GM19351 (cell line): ENCODE results near the gene SEMG2.

ENCODE experiments used
- ATAC-seq: cut with Tn5 transposase; IDR thresholded peaks from one replicate; pipeline ENCODE4 v1.9.1; 2021; ENCODE audit warnings: mild to moderate bottlenecking, moderate library complexity; ENCODE audit not compliant: unreplicated experiment

SEMG2 gene

GRCh38 chr20:45226287-45226686 lies 5.1 kb downstream of the SEMG2 start:
- no peak for ATAC-seq

DNA sequence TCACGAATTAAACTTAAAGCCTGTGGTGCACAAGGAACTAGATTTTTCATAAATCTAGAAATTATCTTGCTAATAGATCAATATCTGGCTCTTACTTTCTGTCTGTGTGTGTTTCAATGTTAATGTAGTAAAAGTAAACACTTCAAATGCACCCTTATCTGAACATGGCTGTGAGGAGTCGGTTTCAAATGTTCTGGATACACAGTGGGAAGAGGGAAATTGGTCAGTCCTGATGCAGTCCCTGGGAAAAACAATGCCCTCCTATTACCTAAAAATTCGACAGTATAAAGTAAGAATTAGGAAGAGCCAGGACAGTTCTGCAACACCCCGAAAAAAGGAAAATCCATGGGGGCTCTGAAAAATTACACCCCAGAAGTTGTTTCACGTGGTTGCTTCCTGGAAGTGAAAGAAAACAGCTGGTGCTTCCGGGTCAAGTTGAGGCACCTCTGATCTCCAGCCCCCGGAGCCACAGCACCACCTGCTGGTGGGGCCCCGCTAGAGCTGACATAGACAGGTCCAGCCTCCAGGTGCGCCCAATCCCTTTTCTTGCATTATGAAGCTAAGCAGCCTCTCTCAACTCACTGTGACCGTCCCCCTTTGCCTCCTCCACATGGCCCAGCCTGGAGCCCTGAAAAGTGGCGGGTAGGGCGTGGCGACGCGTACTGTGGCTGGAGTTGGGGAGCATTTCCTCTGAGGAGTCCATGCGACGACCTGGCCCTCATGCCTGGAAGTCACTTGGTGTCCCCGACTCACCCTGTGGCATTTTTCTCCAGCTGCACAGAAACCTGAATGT lies 8.3 kb downstream of the SEMG2 start:
- no peak for ATAC-seq

- ATAC-seq = no peak
Observed at GRCh38 chr20:45230631-45231030, 9.5 kb downstream of the SEMG2 start.

DNA sequence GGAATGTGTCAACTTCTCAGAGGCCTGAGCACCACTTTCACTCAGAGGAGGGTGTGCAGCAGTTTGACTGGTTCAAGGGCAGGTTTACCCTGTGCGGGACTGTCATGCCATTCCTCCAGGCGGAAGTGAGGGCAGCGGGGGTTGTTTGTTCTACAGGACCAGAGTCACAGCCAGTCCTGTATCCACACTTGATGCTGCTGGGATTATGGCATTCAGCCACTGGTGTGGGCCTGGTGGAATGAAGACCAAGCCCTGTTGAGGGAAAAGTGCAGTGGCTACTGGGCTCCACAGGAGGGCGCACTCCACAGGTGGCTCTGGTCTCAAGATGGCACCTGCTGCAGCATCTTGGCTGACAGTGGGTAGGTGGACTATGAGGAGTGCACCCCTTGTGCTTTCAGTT lies 14.8 kb downstream of the SEMG2 start:
- ATAC-seq = no peak

DNA sequence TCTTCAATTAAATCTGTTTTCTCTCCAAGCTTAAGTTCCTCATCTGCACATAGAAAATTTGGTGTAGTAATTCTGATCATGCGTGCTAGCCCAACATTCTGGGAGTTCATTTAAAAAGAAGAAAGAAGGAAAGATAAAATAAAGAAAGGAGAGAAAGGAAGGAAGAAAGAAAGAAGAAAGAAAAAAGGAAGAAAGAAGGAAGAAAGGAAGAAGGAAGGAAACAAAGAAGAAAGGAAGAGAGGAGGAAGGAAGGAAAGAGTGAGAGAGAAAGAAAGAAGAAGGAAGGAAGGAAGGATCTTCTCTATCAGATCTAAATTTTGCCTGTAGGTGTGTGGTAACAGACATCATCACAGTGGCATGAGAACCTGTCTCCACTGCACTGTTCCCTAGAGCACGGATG lies 17.0 kb downstream of the SEMG2 start:
- ATAC-seq = no peak

DNA sequence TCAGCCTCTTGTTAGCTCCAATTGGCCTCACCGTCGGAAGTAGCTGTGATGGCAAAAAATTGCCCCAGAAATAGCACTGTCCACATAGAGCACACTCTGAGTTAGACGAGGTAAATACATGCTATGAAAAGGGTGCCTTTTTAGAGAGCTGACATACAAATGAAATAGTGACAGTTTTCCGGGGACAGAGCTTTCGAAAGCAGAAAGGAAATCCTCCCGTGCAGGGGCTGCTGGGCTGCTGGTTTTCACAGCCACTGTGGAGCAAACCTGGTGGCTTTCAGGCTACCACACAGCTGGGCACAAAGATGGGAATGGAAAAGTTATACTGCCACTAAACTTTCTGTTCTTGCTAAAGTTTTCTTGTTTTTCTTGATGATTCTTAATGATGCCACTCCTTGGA lies 24.9 kb downstream of the SEMG2 start:
- ATAC-seq = no peak

DNA sequence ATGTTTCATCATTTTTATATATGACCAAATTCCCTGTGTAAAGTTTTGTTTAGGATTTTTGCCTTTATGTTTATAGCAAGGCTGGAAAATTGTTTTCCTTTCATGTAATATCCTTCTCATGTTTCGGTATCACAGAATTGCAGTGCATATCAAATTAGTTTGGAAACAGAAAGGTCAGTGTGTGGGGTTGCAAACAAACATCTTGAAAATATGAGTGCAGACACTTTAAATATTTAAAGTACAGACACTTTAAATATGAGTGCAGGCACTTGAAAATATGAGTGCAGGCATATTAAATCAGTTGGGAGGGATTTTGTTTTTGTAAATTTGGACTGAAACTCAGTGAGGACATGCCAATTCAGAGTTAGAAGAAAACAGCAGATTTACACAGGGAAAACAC lies 26.7 kb downstream of the SEMG2 start:
- no peak for ATAC-seq

GRCh38 chr20:45248609-45249008 lies 27.4 kb downstream of the SEMG2 start:
- ATAC-seq = no peak

- no peak for ATAC-seq
Observed at GRCh38 chr20:45251884-45252560, 30.8 kb downstream of the SEMG2 start.

DNA sequence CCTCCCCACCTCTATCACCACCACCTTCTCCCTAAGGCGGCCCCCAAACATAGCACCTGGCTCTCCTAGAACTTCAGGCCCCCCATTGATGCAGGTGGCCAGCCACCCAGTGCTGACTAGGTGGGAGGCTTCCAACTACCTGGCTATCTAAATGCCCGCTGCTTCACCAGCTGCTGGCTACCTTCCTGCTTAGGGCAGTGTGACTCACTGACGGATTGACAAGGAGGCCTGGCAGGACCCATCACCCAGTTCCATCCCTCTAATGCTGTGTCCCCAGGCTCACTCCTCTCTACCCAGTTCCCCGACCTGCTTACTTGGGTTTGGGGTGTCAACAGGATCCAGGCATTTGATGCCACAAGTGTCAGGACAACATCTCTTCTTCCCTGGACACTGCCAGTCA lies 32.1 kb downstream of the SEMG2 start:
- no peak for ATAC-seq

- no peak for ATAC-seq
Observed at GRCh38 chr20:45254383-45255262, 33.5 kb downstream of the SEMG2 start, which contains the start of gene SLPI. SLPI (minus strand) TSS chr20:45254564; CDS start chr20:45254543, 21 bp downstream.

DNA sequence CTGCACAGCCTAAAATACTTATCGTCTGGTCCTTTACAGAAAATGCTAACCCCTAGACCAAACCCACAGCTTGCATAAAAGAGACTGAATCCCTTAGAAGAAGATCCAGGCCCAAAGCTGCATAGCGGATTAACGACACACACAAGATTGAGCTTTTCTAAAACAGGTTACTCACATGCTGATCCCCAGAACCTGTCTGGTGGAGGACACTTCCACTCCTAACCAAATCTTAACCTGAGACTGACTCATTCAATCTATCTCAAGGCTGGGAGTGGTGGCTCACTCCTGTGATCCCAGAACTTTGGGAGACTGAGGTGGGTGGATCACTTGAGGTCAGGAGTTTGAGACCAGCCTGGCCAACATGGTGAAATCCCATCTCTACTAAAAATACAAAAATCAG lies 36.0 kb downstream of the SEMG2 start:
- no peak for ATAC-seq

DNA sequence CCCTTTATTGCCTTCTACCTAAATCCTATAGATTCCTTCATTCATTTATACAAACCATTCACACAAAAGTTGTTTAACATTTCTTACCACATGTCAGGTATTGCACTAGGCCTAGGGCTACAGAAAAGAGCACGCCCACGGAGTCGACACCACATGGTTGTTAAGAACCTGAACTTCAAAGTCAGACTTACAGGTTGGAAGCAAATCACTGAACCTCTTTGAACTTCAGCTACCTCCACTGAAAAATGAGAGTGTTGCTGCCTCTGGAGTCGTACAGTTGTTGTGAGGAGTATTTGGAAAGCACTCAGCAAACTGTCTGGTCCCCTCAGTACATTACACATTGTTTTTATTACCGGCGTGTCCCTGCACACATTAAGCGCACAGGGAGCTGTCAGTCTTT lies 36.5 kb downstream of the SEMG2 start:
- no peak for ATAC-seq

DNA sequence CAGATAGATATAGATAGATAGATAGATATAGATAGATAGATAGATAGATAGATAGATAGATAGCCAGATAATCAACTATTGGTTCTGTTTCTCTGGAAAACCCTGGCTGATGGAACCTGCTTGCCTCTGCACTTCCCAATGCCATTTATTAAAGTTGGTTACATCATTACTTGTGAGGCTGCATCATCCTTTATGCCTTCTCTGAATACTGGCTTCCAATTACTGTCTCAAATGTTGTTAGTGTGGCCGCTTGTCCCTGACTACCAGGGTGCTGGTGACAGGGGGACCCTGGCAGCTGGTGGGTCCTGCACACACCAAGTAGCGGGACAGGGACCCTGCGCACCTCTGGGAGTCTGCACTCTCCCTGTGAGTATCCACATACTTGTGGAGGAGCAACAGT lies 37.1 kb downstream of the SEMG2 start:
- no peak for ATAC-seq

DNA sequence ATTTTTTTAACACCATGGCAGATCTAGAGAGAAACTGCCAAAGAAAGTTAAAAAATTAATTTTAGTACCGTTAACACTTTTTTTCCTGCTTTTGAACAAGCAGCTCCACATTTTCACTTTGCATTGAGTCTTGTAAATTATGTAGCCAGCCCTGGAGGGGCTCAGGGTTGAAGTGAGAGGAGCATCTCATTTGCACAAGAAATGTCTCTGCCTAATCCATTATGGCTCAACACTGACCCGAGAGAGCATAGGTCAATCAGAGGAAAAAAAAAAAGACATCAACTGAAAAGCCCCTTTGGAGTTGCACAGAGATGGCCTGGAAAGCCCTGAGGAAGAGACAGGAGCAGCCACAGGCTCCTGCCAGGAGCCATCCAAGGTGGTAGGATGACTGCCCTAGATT lies 37.5 kb downstream of the SEMG2 start:
- no peak for ATAC-seq

DNA sequence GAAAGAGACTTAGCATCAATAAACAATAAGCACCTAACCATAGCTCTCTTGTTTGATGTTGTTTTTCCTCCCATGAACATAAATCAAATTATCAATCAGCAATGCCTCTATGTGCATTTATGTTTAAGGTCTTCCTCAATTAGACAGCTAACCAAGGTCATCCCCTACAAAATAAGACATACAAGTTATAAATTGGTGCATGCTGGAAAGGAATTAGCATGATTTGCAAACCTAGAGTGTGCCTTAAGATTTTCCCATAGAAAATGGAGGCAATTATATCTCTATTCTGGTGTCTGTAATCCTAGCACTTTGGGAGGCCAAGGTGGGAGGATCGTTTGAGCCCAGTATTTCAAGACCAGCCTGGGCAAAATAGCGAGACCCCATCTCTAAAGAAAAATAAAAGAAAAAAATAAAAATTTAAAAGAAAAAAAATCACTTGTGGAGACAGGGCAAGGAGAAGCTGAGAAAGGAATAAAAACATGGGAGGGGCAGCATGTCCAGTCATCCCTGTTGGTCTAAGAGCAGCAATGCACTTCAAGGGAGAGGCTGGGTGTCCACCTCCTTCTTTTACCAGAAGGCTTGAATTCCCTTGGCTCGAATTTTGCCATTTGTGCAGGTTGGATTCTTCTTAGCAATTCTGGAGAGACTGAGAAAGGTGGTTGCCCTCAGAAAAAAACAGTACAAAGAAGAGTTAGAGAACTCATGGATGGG lies 42.5 kb downstream of the SEMG2 start:
- ATAC-seq = no peak

DNA sequence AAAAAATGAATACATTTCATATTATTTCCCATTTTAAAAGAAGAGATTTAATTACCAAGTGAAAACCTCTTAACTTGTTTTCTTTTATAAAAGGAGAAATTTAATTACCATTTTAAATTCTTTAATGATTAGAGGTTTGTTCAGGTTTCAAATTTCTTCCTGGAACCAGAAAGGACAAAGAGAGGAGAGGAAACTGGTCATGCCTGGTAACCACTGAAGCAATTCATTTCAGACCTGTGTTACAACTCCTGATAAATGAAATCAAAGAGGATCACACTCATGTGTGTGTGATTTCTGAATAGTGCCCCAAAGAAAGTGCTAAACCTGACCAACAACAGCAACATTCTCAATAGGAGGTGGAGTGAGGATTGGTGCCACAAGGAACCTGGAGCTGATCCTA lies 45.8 kb downstream of the SEMG2 start:
- no peak for ATAC-seq

DNA sequence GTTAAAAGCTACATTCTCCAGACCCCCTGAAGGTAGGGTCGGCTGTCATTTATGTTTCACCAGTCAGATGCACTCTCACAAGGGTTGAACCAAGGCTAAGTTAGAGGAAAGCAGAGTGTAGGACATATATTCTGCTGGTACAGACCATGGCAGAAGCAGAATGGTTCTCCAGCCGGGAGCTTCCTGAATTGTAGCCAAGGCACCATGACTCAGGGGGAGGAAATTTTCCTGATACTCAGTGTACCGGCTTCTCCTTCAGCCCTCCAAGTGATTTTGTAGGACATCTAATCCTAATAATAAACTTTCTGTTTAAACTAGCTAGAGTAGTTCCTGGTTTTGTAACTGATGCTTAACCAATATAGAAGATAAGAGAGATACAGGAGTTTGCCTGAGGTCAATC lies 47.4 kb downstream of the SEMG2 start:
- ATAC-seq = no peak

- no peak for ATAC-seq
Observed at GRCh38 chr20:45269056-45269455, 47.9 kb downstream of the SEMG2 start.

GRCh38 chr20:45269754-45270270 lies 48.6 kb downstream of the SEMG2 start:
- ATAC-seq = no peak
